ENCODE measurements around the gene BSCL2.
"Not testable (repeated sequence)": the region's sequence is repeated elsewhere in the genome, so short reads cannot be mapped to it uniquely, and the experiment has no call there.

Gene BSCL2

GRCh38 chr11:62707277-62707861, at the start of gene BSCL2, which contains the start of gene GNG3:
BSCL2 (minus strand) TSS chr11:62707424; CDS start chr11:62707195, 229 bp downstream.
GNG3 (plus strand) TSS chr11:62707676; CDS start chr11:62708296, 620 bp downstream.
- no peak for DNase-seq (ENCODE audit: low read depth)

- no peak for DNase-seq (ENCODE audit: low read depth)
These were observed 47.9 kb upstream of the BSCL2 start for GRCh38 chr11:62755086-62755615.

GRCh38 chr11:62753736-62754603, 46.7 kb upstream of the BSCL2 start, which contains the start of gene ZBTB3:
ZBTB3 (minus strand) TSS chr11:62754160; CDS start chr11:62753664, 496 bp downstream.
- DNase-seq (ENCODE audit: low read depth), result peak; percentile 95

GRCh38 chr11:62752994-62753735, 45.9 kb upstream of the BSCL2 start:
- no peak for DNase-seq (ENCODE audit: low read depth)

GRCh38 chr11:62752177-62752785, 45.1 kb upstream of the BSCL2 start:
- DNase-seq (ENCODE audit: low read depth), result no peak

- DNase-seq (ENCODE audit: low read depth), result not testable (repeated sequence)
These were observed 42.7 kb upstream of the BSCL2 start for GRCh38 chr11:62749931-62750330.

- DNase-seq (ENCODE audit: low read depth), result no peak
These were observed 40.4 kb upstream of the BSCL2 start for GRCh38 chr11:62747475-62748160.

- DNase-seq (ENCODE audit: low read depth), result no peak
These were observed 30.0 kb upstream of the BSCL2 start for GRCh38 chr11:62737196-62737595.

- no peak for DNase-seq (ENCODE audit: low read depth)
These were observed 25.6 kb upstream of the BSCL2 start for GRCh38 chr11:62732830-62733229.

GRCh38 chr11:62730076-62730475, 22.9 kb upstream of the BSCL2 start:
- DNase-seq (ENCODE audit: low read depth), result not testable (repeated sequence)

- DNase-seq (ENCODE audit: low read depth), result peak; percentile 77
These were observed 21.2 kb upstream of the BSCL2 start, which contains the start of gene TTC9C for GRCh38 chr11:62728171-62728988. TTC9C (plus strand) TSS chr11:62728486; CDS start chr11:62728849, 363 bp downstream.

GRCh38 chr11:62727872-62728170, 20.6 kb upstream of the BSCL2 start:
- DNase-seq (ENCODE audit: low read depth), result peak; percentile 81

- DNase-seq (ENCODE audit: low read depth), result peak; percentile 97
These were observed 20.1 kb upstream of the BSCL2 start, which contains the start of gene HNRNPUL2 for GRCh38 chr11:62727165-62727871. HNRNPUL2 (minus strand) TSS chr11:62727457; CDS start chr11:62727156, 301 bp downstream.

- no peak for DNase-seq (ENCODE audit: low read depth)
These were observed 19.6 kb upstream of the BSCL2 start for GRCh38 chr11:62726915-62727164.

GRCh38 chr11:62726156-62726914, 19.1 kb upstream of the BSCL2 start:
- DNase-seq (ENCODE audit: low read depth), result no peak

- no peak for DNase-seq (ENCODE audit: low read depth)
These were observed 18.4 kb upstream of the BSCL2 start for GRCh38 chr11:62725646-62726045.

GRCh38 chr11:62724171-62724570, 16.9 kb upstream of the BSCL2 start:
- no peak for DNase-seq (ENCODE audit: low read depth)

GRCh38 chr11:62721994-62722393, 14.8 kb upstream of the BSCL2 start:
- no peak for DNase-seq (ENCODE audit: low read depth)
